Measurements from ENCODE around the gene SPAG17.

DNA sequence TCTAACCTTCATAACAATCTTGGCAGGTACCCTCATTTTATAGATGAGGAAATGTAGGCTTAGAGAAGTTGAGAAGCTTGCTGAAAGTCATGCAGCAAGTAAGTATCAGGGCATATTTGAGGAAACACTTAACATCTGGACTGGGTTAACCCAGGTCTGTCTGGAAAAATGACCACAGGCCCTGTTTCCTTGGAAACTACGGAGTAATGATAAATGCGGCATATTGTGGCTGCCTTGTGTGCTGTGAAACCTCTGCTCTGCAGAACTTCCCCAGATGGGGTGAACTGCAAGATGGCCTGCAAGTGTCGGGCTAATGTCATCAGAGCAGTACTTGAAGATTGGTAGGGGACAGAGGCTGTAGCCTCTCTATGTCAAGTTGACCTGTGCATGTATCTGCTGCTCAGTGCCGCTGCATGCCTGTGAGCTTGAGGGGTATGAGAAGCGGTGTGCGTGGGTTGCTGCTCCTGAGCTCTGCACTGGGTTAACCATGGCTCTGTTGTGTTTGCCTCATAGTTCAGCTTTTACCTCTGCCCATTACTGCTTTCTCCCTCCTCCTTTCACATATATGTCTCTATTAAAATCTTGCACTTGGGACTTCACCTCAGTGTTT, 172.4 kb downstream of the SPAG17 start:
- TF ChIP-seq, protein P1, sequence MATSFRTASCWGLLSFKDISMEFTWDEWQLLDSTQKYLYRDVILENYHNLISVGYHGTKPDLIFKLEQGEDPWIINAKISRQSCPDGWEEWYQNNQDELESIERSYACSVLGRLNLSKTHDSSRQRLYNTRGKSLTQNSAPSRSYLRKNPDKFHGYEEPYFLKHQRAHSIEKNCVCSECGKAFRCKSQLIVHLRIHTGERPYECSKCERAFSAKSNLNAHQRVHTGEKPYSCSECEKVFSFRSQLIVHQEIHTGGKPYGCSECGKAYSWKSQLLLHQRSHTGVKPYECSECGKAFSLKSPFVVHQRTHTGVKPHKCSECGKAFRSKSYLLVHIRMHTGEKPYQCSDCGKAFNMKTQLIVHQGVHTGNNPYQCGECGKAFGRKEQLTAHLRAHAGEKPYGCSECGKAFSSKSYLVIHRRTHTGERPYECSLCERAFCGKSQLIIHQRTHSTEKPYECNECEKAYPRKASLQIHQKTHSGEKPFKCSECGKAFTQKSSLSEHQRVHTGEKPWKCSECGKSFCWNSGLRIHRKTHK (tag by site-specific recombination; IDR thresholded peaks at IDR 0.05), result no peak
- TF ChIP-seq ZNF654 (tag by site-specific recombination; IDR thresholded peaks at IDR 0.05; ENCODE audit: low read depth) (no peak), KLF1 (tag by site-specific recombination; IDR thresholded peaks at IDR 0.05) (no peak), ZNF274 (IDR thresholded peaks at IDR 0.05; ENCODE audit: low read length) (no peak), ZNF274 (tag by site-specific recombination; IDR thresholded peaks at IDR 0.05; ENCODE audit: borderline replicate concordance) (no peak)
- TF ChIP-seq, protein P2, sequence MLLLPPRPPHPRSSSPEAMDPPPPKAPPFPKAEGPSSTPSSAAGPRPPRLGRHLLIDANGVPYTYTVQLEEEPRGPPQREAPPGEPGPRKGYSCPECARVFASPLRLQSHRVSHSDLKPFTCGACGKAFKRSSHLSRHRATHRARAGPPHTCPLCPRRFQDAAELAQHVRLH (tag by site-specific recombination; IDR thresholded peaks at IDR 0.05), result no peak
- TF ChIP-seq, protein P3, sequence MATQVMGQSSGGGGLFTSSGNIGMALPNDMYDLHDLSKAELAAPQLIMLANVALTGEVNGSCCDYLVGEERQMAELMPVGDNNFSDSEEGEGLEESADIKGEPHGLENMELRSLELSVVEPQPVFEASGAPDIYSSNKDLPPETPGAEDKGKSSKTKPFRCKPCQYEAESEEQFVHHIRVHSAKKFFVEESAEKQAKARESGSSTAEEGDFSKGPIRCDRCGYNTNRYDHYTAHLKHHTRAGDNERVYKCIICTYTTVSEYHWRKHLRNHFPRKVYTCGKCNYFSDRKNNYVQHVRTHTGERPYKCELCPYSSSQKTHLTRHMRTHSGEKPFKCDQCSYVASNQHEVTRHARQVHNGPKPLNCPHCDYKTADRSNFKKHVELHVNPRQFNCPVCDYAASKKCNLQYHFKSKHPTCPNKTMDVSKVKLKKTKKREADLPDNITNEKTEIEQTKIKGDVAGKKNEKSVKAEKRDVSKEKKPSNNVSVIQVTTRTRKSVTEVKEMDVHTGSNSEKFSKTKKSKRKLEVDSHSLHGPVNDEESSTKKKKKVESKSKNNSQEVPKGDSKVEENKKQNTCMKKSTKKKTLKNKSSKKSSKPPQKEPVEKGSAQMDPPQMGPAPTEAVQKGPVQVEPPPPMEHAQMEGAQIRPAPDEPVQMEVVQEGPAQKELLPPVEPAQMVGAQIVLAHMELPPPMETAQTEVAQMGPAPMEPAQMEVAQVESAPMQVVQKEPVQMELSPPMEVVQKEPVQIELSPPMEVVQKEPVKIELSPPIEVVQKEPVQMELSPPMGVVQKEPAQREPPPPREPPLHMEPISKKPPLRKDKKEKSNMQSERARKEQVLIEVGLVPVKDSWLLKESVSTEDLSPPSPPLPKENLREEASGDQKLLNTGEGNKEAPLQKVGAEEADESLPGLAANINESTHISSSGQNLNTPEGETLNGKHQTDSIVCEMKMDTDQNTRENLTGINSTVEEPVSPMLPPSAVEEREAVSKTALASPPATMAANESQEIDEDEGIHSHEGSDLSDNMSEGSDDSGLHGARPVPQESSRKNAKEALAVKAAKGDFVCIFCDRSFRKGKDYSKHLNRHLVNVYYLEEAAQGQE (tag by site-specific recombination; IDR thresholded peaks at IDR 0.05), result no peak
- TF ChIP-seq, protein P4, sequence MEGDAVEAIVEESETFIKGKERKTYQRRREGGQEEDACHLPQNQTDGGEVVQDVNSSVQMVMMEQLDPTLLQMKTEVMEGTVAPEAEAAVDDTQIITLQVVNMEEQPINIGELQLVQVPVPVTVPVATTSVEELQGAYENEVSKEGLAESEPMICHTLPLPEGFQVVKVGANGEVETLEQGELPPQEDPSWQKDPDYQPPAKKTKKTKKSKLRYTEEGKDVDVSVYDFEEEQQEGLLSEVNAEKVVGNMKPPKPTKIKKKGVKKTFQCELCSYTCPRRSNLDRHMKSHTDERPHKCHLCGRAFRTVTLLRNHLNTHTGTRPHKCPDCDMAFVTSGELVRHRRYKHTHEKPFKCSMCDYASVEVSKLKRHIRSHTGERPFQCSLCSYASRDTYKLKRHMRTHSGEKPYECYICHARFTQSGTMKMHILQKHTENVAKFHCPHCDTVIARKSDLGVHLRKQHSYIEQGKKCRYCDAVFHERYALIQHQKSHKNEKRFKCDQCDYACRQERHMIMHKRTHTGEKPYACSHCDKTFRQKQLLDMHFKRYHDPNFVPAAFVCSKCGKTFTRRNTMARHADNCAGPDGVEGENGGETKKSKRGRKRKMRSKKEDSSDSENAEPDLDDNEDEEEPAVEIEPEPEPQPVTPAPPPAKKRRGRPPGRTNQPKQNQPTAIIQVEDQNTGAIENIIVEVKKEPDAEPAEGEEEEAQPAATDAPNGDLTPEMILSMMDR (tag by site-specific recombination; IDR thresholded peaks at IDR 0.05), result no peak
